ENCODE measurements around the gene SEC24B.
"Not testable (repeated sequence)": the region's sequence is repeated elsewhere in the genome, so short reads cannot be mapped to it uniquely, and the experiment has no call there.

Gene SEC24B

GRCh38 chr4:109432696-109433095 lies 919 bp upstream of the SEC24B start:
- DNase-seq (ENCODE audit: low spot score): no peak

- DNase-seq (ENCODE audit: low spot score): no peak
These were observed 674 bp downstream of the SEC24B start for GRCh38 chr4:109434007-109434971.

- DNase-seq (ENCODE audit: low spot score): no peak
These were observed 2.0 kb downstream of the SEC24B start for GRCh38 chr4:109435635-109436034.

- no peak for DNase-seq (ENCODE audit: low spot score)
These were observed 2.9 kb downstream of the SEC24B start for GRCh38 chr4:109436504-109436903.

GRCh38 chr4:109440948-109441347 lies 7.3 kb downstream of the SEC24B start:
- no peak for DNase-seq (ENCODE audit: low spot score)

- no peak for DNase-seq (ENCODE audit: low spot score)
These were observed 8.3 kb downstream of the SEC24B start for GRCh38 chr4:109441862-109442458.

- no peak for DNase-seq (ENCODE audit: low spot score)
These were observed 10.7 kb downstream of the SEC24B start for GRCh38 chr4:109444182-109444844.

GRCh38 chr4:109447278-109447677 lies 13.7 kb downstream of the SEC24B start:
- no peak for DNase-seq (ENCODE audit: low spot score)

- no peak for DNase-seq (ENCODE audit: low spot score)
These were observed 18.1 kb downstream of the SEC24B start for GRCh38 chr4:109451544-109452273.

- not testable (repeated sequence) for DNase-seq (ENCODE audit: low spot score)
These were observed 19.5 kb downstream of the SEC24B start for GRCh38 chr4:109453110-109453509.

GRCh38 chr4:109462297-109462696 lies 28.7 kb downstream of the SEC24B start:
- DNase-seq (ENCODE audit: low spot score): no peak

- no peak for DNase-seq (ENCODE audit: low spot score)
These were observed 29.2 kb downstream of the SEC24B start for GRCh38 chr4:109462802-109463201.

GRCh38 chr4:109465069-109465468 lies 31.5 kb downstream of the SEC24B start:
- DNase-seq (ENCODE audit: low spot score): no peak

GRCh38 chr4:109469915-109470314 lies 36.3 kb downstream of the SEC24B start:
- DNase-seq (ENCODE audit: low spot score): no peak

GRCh38 chr4:109472343-109472761 lies 38.7 kb downstream of the SEC24B start:
- DNase-seq (ENCODE audit: low spot score): no peak

GRCh38 chr4:109473824-109474223 lies 40.2 kb downstream of the SEC24B start:
- no peak for DNase-seq (ENCODE audit: low spot score)

- no peak for DNase-seq (ENCODE audit: low spot score)
These were observed 52.4 kb downstream of the SEC24B start for GRCh38 chr4:109486007-109486406.

- DNase-seq (ENCODE audit: low spot score): no peak
These were observed 60.9 kb downstream of the SEC24B start for GRCh38 chr4:109494563-109494962.

- DNase-seq (ENCODE audit: low spot score): no peak
These were observed 61.9 kb downstream of the SEC24B start for GRCh38 chr4:109495514-109495913.

GRCh38 chr4:109496875-109497274 lies 63.3 kb downstream of the SEC24B start:
- no peak for DNase-seq (ENCODE audit: low spot score)

GRCh38 chr4:109497511-109497910 lies 63.9 kb downstream of the SEC24B start:
- DNase-seq (ENCODE audit: low spot score): no peak

GRCh38 chr4:109499513-109499912 lies 65.9 kb downstream of the SEC24B start:
- no peak for DNase-seq (ENCODE audit: low spot score)
